GM19193 (cell line): ENCODE measurements around the gene GPSM3.

Experiments used
- POLR2A ChIP-seq: IDR thresholded peaks from 4 replicates; pipeline ENCODE4 v1.6.1; 2011; ENCODE audit not compliant: insufficient read depth, insufficient read length; ENCODE audit errors: extremely low read depth

GPSM3 gene

DNA sequence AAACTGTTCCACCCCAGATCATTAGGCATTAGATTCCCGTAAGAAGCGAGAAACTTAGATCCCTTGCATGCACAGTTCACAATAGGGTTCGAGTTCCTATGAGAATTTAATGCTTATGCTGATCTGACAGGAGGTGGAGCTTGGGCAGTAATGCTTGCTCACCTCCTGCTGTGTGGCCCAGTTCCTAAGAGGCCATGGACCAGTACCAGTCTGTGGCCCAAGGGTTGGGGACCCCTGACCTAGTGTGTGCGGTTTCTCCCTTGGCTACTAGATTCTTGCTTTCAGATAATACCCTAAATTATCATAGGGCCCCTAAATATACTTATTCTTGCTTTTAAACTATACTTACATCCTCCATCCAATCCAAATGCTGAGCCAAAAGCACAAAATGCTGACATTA, 1.9 kb upstream of the GPSM3 start:
- TF ChIP-seq POLR2A: no peak

DNA sequence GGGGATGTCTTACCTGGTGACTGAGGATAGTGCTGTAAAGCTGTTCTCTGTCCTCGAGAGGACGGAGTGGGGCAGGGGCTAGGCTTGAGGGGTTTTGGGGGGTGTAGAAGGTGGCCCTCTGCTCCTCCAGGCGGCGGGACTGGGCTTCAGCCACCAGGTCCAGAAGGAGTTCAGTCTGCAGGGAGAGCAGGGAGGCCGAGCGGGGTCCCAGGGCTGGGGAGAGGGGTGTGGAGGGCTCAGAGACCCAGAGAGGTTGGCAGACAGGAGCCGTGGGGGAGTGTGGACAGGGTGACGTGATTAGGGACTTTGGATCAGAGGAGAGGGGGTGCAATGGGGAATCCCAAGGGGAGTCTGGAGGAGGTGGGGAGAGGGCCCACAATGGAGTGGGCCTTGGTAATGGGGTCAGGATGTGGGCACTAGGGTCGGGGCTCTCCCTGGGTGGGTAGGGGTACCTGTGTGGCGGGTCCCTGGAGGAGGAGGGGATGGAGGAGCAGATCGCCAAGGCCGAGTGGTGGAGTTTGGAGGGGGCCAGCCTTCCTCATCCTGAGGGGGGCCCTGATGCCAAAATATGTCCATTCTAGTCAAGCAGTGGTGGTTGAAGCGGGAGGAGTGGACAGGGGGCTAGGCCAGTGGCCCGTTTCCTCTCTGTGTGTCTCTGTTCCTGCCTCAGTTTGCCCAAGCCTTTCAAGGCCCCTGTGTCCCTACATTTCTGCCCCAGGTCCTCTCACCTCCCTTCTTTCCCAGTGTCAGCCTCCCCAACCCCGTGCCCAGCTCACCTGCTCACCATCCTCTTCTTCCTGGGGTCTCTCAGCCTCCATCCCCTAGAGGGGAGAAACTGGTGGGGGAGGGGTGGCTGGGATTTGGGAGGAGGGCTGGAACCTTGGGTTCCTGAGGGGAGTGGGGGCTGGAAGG, 491 bp downstream of the GPSM3 start:
- peak; percentile 34 for TF ChIP-seq POLR2A

DNA sequence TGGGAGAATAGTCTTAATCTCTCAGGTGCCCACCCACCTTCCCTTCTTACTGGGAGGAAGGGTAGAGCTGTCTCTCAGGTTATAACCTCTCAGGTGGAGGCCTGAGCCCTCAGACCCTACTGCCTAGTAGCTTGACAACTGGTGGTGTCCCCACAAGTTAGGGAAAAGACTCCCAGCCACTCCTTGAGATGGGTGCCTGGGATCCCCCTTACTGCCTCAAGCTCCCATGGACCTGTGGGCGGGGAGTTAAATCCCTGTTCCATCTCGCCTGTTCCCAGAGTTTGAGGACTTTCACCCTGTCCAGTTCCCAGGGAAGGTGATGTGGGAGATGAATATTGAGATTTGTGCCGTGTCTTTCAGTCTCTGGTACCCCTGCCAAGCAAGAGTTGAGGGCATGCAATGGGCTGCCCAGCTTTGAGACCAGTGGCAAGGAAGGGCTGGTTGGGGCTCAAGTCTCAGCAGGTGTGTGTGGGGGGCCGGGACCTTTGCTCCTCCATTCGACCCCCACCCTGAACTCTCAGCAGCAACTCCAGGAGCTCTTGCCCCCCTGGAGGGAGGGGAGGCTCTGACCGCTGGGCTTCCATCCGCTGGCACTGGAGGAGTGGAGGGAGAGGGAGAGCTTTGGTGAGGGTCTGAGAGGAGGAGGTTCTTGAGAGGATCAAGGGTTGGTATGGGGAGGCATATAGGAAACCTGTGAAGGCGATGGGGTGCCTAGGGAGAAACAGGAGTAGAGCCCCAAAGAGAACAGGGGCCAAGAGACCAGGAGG, 1.3 kb downstream of the GPSM3 start:
- peak; percentile 19 for TF ChIP-seq POLR2A

DNA sequence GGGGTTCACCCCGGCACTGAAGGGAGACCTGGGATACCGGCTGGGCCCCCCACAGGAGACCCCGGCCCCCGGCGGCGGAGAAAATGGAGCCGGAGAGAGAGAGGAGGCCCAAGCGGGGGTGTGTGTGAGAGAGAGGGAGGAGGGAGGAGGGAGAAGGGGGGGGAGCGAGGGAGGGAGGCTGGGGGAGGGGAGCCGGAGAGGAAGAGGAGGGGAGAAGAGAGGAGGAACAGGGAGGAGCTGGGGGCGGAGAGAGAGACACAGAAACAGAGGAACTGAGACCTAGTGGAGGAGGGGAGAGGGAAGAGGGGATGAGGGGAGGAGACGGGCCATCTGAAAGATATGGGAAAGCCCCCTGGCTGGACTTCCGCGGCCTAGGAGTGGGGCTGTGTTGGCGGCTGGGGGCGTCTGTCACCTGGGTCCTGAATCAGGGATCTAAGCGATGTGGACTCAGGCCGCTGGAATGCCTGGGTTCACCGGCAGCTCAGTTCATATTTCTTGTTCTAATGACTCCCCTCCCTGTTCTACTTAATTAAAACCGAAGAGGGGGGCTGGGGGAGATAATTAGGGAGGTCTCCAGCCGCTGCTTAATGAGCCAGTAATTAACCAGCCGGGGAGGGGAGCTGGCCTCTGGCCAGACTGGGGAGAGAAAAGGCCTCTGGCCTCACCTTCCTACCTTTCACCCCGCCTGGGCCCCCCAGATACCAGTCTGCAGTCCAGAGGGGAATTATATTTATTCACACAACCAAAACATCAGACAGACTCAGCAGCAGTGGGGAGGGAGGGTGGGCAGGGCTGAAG, 2.2 kb downstream of the GPSM3 start, which contains the start of gene PBX2:
Gene PBX2, minus strand, starts transcription at position 149 of the 798 bp plus-strand sequence. CDS start 287 bp downstream, outside the sequence.
- TF ChIP-seq POLR2A: peak; percentile 73

DNA sequence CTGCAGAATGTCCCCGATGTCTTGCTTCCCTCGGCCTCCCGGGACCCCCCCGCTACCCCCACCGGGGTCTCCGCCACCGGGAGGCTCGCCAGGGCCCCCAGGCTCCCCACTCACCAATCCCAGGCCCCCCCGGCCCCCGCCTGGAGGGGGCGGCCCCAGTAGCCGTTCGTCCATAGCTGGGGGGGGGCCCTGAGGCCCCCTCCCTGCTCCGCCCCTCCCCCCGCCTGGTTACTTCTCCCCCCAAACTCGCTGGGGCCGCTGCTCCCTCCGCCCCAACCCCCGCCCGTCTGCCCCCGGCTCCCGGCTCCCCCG, 2.7 kb downstream of the GPSM3 start:
- no peak for TF ChIP-seq POLR2A

DNA sequence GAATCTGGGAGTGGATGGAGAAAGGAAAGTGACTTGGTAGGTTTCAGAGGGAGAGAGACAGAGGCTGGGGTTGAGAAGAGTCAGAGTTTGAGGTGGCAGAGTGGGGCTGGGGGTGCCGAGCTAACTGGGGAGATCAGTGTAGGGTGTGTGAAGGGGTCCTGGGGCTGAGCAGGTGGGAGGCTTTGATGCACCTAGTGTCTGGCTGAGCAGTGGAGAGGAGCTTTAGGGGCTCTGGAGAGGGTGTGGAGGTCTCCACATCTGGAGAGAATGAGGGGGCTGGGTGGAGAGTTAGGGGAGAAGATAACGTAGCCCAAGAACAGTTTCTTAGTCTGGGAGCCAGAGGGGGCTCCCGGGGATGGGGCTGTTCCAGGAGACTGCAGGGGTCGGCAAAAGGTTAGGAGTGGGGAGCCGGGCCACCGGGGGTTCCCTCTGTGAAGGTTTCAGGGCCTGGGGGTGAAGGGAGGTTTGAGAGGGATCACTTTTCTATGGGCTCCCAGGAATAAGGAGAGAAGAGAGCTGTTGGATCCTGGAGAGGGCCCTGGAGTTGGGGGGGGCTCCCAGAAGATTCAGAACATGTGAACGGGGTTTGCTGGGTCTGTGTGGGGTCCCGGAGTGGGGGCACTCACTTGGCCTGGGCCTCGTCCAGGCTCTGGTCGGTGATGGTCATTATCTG, 3.2 kb downstream of the GPSM3 start:
- TF ChIP-seq POLR2A: no peak

DNA sequence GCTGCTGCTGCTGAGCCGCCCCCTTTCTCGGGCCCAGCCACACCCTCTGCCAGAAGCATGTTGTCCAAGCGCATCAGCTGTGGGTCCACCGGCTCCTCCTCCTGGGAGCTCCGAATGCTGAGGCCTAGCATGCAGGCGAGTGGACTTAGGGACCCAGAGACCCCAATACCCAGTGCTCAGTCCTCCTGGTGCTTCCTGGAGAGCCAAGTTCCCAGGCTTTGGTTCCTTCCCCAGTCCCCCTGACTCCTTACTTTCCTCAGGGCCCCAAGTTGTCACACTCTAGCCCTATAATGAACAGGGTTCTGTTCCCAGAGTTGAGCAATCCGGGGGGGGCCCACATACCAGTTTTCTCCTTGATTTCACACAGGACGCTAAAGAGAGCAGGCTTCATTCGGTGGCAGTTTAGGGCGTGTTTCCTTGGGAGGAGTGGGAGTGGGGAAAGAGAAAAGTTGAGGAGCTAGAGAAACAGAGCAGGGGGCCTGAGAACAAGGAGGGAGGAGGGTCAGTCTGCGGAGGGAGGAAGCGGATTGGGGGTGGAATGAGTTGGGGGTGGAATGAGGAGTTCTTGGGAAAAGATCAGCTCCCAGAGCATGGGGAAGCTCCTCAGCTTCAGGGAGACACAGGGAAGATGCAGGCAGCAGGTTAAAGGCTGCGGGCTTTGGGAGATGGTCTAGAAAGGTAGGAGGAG, 3.9 kb downstream of the GPSM3 start:
- no peak for TF ChIP-seq POLR2A

DNA sequence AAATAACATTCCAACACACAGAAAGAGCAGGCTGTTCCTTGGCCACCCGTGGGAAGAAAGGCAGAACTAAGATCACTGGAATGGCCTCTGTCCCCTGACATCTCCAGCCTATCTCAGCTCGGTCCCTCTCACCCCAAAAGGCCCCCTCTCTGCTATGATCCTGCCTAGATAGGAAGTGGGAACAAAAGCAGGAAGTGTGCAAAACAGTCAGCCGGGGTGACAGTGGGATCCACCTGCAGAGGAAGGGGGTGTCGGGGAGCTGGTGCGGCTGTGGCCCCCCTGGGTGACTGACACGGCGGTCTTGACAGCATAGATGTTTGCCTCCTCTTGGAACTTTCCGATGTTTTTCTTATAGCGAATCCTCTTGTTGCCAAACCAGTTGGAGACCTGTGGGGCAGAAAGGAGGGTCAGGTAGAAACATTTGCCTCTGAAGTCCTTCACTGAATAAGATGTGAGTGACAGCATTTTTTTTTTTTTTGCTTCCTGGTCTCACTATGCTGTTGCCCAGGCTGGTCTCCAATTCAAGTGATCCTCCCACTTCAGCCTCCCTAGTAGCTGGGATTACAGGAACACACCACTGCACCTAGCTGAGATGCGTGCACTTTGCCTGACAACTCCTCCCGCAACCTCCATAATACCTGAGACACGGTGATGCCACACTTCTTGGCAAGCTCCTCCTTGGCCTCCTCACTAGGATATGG, 5.3 kb downstream of the GPSM3 start:
- TF ChIP-seq POLR2A: no peak

DNA sequence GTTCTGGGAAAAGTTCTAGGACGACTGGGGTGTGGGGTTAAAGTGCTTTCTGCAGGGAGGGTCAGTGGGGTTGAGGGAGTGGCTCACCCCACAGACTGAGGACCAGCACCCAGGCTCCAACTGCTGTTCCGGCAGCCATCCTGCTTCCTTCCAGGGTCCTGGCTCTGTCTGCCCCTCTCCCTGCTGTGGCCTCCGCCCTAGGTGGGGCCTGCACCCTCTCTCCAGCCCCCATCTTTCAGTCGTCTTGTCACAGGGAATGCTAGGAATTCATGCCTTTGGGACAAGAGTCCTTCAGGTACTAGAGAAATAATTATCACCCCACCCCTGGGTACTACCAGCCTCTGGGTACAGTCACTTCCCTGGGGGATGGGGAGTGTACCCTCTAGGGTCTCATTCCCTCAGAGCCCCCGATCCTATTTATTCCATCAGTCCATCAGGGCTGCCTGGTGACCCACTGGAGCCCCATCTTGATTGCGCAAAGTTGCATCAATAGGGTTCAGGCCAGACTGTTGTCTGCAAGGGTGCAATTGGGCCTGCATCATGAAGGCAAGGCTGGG, 8.3 kb downstream of the GPSM3 start, which contains the start of gene AGER:
Gene AGER, minus strand, starts transcription at position 170 of the 557 bp plus-strand sequence. Its CDS starts 31 bp downstream, at position 139.
- peak; percentile 56 for TF ChIP-seq POLR2A

DNA sequence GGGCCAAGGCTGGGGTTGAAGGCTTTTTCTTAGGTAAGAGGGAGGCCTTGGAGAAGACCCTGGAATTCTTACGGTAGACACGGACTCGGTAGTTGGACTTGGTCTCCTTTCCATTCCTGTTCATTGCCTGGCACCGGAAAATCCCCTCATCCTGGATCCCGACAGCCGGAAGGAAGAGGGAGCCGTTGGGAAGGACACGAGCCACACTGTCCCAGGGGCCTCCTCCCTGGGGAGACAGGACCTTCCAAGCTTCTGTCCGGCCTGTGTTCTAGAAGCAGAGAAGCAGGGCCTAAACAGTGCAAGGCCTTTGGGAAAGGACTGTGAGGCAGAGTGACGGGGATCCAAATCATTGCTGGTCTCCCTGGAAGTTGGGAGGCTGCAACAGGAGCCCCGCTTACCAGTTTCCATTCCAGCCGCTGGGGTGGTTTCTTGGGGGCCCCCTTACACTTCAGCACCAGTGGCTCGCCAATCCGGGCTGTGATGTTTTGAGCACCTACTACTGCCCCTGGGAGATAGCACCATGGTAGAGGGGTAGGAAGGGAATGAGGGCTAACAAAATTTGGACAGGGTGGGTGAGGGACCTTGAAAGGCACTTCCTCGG, 8.9 kb downstream of the GPSM3 start:
- TF ChIP-seq POLR2A: no peak

DNA sequence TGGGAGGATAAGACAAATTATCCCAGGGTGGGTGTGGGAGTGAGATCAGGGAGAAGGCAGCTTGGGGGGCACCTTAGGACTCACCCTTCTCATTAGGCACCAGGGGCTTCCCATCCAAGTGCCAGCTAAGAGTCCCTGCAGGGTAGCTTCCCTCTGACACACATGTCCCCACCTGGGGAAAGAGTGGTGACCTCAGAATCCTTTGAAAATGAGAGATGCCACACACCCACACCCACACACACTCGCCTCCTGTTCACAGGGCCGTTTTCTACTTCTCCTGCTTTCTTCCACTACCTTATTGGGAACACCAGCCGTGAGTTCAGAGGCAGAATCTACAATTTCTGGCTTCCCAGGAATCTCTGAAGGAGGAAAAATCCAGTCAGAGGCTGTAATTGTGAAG, 9.4 kb downstream of the GPSM3 start:
- no peak for TF ChIP-seq POLR2A

DNA sequence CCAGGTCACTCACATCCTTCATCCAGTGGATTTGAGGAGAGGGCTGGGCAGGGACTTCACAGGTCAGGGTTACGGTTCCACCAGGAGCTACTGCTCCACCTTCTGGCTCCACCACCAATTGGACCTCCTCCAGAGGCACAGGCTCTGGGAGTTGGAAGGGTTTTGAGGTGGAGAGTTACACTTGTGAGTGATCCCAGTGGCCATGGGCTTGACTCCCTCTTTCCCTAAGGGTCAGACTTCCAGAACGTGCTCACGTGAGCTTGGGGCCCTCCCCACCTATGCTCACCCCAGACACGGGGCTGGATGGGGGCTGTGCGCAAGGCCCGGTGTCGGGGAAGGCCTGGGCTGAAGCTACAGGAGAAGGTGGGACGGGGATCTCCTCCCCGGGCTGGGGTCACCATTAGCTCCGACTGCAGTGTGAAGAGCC, 9.9 kb downstream of the GPSM3 start:
- TF ChIP-seq POLR2A: no peak
